ENCODE data around the gene ENOX1.

The ENOX1 gene

GRCh38 chr13:43737392-43737923 lies 49.3 kb downstream of the ENOX1 start:
- no peak for DNase-seq

- no peak for DNase-seq
Observed at GRCh38 chr13:43732726-43733125, 54.0 kb downstream of the ENOX1 start.

GRCh38 chr13:43731296-43731695 lies 55.5 kb downstream of the ENOX1 start:
- no peak for DNase-seq

GRCh38 chr13:43730642-43731041 lies 56.1 kb downstream of the ENOX1 start:
- peak; percentile 70 for DNase-seq

- DNase-seq: peak; percentile 26
Observed at GRCh38 chr13:43728421-43728820, 58.4 kb downstream of the ENOX1 start.

GRCh38 chr13:43727856-43728255 lies 58.9 kb downstream of the ENOX1 start:
- no peak for DNase-seq

- DNase-seq: peak; percentile 8
Observed at GRCh38 chr13:43725460-43725859, 61.3 kb downstream of the ENOX1 start.

GRCh38 chr13:43720780-43721397 lies 65.9 kb downstream of the ENOX1 start:
- DNase-seq: peak; percentile 42

GRCh38 chr13:43698758-43699157 lies 88.0 kb downstream of the ENOX1 start:
- peak; percentile 68 for DNase-seq

GRCh38 chr13:43698009-43698408 lies 88.8 kb downstream of the ENOX1 start:
- DNase-seq: peak; percentile 6

- DNase-seq: no peak
Observed at GRCh38 chr13:43697323-43697722, 89.4 kb downstream of the ENOX1 start.

- no peak for DNase-seq
Observed at GRCh38 chr13:43694146-43694664, 92.6 kb downstream of the ENOX1 start.

- no peak for DNase-seq
Observed at GRCh38 chr13:43693639-43694038, 93.1 kb downstream of the ENOX1 start.

- DNase-seq: no peak
Observed at GRCh38 chr13:43688227-43688907, 98.4 kb downstream of the ENOX1 start.

GRCh38 chr13:43687038-43687437 lies 99.7 kb downstream of the ENOX1 start:
- DNase-seq: no peak

- DNase-seq: peak; percentile 96
Observed at GRCh38 chr13:43686557-43686956, 100.2 kb downstream of the ENOX1 start.

GRCh38 chr13:43684963-43685725 lies 101.6 kb downstream of the ENOX1 start:
- DNase-seq: no peak

- DNase-seq: no peak
Observed at GRCh38 chr13:43682701-43683100, 104.1 kb downstream of the ENOX1 start.

- no peak for DNase-seq
Observed at GRCh38 chr13:43676320-43676719, 110.5 kb downstream of the ENOX1 start.

- no peak for DNase-seq
Observed at GRCh38 chr13:43675577-43675976, 111.2 kb downstream of the ENOX1 start.

GRCh38 chr13:43669964-43670363 lies 116.8 kb downstream of the ENOX1 start:
- DNase-seq: no peak

- no peak for DNase-seq
Observed at GRCh38 chr13:43669101-43669500, 117.7 kb downstream of the ENOX1 start.

- DNase-seq: no peak
Observed at GRCh38 chr13:43666403-43666802, 120.4 kb downstream of the ENOX1 start.

- no peak for DNase-seq
Observed at GRCh38 chr13:43665388-43665787, 121.4 kb downstream of the ENOX1 start.

Measured in fibroblast of skin of right biceps (primary cell).